NCI-H2107 (cell line): ENCODE data around the gene IL21R.
"Not testable (repeated sequence)": the region's sequence is repeated elsewhere in the genome, so short reads cannot be mapped to it uniquely, and the experiment has no call there.

ENCODE experiments used
- DNase-seq: peaks from one replicate; lab custom pipeline; 2025; lab: John Stamatoyannopoulos, UW

Gene IL21R

DNA sequence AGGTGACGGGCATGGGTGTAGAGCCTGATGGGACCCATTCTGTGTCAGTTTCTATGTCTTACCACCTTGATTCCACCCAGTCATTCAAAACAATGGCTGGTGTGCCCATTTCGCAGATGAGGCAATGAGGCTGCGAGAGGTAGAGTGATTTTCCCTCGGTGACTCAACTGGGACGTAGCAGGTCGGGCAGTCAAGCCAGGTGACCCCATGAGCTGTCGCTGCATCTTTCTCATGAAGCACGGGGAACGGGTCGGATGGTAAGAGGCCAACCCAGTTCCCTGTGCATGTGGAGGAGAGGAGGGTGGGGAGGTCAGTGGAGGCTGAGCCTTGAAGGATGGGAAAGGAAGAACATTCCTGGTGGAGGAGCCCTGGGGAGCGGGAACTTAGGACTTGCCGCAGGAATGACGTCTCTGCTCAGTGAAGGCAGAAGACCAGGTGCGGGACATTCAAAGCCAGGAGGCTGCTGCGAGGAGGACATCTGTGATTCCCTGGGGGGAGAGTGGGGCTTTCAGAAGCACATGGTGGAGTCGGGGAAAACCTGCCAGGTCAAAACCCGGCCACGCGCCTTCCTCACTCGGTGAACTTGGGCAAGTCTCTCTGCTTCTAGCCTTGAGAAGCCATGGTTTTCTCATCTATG lies 1.1 kb downstream of the IL21R start:
- no peak for DNase-seq

GRCh38 chr16:27403601-27403992 lies 1.6 kb downstream of the IL21R start:
- DNase-seq: no peak

DNA sequence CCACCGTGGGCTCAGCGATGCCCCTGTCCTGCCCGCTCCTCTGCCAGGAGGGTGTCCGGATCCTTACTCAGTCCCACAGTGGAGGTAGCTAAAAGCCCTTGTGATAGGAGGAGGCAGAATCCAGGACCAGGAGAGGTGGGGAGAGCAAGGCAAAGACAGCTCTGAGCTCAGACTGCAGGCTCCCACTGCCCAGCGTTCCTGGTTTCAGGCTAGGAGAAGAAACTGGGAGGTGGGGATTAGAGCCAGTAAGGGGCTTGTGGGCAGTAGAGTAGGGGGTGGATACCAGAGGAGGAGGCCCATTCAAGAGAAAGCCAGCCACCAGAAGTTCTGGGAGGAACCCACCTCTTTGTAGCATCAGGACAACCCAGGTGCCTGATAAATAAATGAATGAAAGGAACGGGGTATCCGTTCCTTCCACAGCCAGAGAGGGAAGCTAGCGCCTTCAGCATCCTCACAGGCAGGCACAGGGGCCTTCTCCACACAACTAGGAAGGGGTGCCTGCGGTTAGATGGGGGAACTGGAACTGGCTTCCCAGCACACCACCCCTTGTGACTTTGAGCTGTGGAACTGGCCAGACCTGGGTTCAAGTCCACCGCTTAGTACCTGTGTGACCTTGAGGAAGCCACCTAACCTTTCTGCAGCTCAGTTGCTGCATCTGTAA lies 2.3 kb downstream of the IL21R start:
- no peak for DNase-seq

- no peak for DNase-seq
Observed at GRCh38 chr16:27405546-27406451, 3.8 kb downstream of the IL21R start.

DNA sequence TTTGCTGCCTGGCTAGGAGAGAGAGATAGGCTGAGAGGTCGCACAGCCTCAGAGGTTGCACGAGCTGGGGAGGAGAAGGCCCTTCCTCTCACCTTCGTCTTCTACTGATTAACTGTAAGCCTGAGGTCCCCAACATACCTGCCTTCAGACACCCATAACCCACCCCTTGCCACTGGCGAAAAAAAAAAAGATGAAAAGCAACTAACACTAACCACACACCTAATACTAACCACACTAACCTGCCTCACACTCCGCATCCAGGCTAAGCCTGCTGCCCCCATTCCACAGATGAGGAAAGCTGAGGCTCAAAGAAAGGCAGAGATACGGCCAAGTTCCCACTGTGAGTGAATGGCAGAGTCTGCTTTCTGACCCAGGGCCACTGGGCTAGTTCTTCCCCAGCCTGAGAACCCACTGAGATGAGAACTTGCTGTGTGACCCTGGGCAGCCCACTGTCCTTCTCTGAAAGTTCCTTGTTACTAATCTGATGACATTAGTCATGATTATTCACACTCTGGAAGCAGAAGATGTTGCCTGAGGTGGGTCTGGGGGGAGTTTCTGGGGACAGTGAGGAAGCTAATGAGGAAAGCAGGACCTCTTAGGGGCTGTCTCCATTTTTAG lies 4.6 kb downstream of the IL21R start:
- no peak for DNase-seq

GRCh38 chr16:27407133-27407532 lies 5.2 kb downstream of the IL21R start:
- DNase-seq: no peak

DNA sequence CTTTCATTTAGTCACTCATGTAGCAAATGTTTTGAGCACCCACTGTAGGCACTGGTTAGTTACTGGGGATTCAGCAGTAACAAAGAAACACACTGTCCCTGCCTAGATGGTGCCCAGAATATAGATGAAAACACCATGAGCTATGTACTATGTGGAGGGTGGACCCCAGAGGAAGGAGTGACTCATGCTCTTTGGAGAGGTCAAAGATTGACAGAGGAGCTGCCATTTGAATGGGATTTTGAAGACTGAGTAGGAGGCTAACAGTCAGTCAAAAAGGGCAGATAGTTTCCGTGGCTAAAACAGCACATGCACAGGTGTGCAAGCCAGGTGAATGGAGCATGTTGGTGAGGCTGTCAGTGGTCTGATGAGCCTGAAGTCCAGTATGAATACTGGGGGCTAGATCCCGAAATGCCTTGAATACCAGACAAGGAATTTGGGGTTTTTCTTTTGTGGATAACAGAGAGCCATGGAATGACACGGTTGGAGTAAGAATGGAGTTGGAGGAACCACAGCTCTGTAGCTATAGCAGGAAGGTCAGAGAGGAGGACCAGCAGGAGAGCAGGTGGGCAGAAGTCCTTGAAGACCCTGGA lies 6.1 kb downstream of the IL21R start:
- DNase-seq: no peak

- DNase-seq: no peak
Observed at GRCh38 chr16:27408602-27409031, 6.6 kb downstream of the IL21R start.

DNA sequence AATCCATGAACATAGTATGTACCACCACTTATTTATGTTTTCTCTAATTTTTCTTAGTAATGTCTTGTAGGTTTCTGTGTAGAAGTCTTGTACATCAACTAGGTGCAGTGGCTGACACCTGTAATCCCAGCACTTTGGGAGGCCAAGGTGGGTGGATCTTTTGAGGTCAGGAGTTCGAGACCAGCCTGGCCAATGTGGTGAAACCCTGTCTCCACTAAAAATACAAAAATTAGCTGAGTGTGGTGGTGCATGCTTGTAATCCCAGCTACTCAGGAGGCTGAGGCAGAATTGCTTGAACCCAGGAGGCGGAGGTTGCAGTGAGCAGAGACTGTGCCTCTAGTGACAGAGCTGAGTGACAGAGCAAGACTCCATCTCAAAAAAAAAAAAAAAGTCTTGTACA lies 8.0 kb downstream of the IL21R start:
- DNase-seq: not testable (repeated sequence)

GRCh38 chr16:27410761-27411160 lies 8.8 kb downstream of the IL21R start:
- no peak for DNase-seq

- DNase-seq: no peak
Observed at GRCh38 chr16:27413956-27414355, 12.0 kb downstream of the IL21R start.

DNA sequence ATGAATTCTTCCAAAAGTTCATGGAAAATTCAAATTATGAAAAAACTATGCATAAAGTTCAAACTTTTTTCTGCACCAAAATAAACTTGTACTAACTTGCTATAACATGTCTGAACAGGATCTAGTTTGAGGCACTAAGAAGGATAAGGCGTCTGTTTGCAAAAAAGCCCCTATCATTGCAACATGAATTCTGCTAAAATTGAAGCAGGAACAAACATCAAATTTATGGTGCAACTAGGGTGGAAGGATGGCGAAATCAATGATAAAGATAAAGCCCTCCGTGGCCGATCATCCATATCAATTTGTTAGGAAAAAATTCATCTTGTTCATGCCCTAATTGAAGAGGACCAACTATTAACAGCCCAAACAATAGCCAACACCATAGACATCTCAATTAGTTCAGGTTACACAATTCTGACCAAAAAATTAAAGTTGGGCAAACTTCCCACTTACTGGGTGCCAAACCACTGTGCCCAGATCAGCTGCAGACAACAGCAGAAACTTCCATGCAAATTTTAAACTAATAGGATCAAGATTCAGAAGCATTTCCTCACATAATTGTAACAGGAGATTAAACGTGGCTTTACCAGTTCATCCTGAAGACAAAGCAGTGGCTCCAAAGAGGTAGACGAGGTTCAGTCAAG lies 12.9 kb downstream of the IL21R start:
- no peak for DNase-seq

DNA sequence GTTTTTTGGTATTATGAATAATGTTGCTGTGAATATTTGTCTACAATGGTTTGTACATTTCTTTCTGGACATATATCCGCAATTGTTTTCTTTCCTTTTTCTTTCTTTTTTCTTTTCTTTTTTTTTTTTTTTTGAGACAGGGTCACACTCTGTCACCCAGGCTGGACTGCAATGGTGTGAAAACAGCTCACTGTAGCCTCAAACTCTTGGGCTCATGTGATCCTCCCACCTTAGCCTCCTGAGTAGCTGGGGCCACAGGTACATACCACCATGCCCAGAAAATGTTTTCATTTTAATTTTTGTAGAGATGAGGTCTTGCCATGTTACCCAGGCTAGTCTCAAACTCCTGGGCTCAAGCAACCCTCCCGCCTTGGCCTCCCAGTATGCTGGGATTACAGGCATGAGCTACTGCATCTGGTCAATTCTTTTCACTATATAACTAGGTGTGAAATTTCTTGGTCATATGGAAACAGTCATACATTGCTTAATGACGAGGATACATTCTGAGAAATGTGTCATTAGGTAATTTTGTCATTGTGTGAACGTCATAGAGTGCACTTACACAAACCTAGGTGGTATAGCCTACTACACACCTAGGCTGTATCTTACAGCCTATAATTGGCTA lies 15.2 kb downstream of the IL21R start:
- DNase-seq: no peak

- no peak for DNase-seq
Observed at GRCh38 chr16:27421961-27422740, 20.2 kb downstream of the IL21R start.

DNA sequence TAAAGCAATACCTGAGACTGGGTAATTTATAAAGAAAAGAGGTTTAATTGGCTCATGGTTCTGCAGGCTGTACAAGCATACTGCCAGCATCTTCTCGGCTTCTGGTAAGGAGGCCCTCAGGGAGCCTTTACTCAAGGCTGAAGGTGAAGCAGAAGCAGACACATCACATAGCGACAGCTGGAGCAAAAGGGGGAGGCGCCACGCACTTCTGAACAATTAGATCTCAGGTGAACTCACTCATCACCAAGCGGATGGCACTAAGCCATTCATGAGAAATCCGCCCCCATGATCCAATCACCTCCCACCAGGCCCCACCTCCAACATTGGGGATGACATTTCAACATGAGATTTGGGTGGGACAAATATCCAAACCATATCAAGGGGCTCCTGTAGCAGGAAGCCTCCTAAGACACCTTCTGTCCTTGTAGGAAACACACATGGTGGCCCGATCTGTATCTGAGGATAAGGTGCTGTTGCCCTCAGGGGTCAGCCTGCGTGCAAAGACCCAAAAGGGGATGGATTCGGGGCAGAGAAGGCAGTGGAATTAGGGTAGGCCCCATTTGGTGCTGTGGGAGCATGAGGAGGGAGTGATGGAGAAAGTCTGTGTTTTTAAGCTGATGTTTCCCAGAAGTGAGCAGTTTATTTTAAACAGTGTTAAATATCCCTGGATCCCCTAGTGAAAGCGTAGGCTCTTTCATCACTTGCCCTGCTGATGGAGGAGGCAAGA lies 23.0 kb downstream of the IL21R start:
- DNase-seq: no peak

DNA sequence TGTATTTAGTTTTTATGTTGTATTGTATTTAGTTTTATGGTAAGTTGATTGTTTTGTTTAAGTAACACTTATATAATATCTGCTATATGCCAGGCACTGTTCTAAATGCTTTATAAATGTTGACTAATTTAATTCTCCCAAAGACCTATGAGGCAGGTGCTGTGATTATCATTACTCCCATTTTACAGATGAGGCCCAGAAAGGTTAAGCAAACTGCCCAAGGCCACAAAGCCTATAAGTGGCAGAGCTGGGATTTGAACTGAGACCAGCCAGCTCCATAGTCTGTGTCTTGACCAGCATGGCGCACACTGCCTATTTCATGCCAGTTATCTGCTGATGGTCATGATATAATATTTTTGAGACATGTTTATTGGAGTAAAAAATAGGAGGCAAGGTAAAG lies 24.0 kb downstream of the IL21R start:
- DNase-seq: no peak

- DNase-seq: no peak
Observed at GRCh38 chr16:27426423-27427408, 24.7 kb downstream of the IL21R start.

GRCh38 chr16:27427538-27427937 lies 25.6 kb downstream of the IL21R start:
- no peak for DNase-seq
